ENCODE data around the gene NLRP2B.

GRCh38 chrX:57678686-57679428 lies 1.2 kb downstream of the NLRP2B start:
- TF ChIP-seq POLR2A (IDR thresholded peaks at IDR 0.05; ENCODE audit: low read depth, low read length) = no peak
- no peak for TF ChIP-seq TAF1 (IDR thresholded peaks at IDR 0.05; ENCODE audit: low read depth, low read length)
- no peak for TF ChIP-seq POLR2AphosphoS5 (IDR thresholded peaks at IDR 0.05; ENCODE audit: low read depth, low read length)
